HEK293 (cell line): ENCODE measurements around the gene PBXIP1.

Experiments
- HIC1 ChIP-seq: fragments of 450-650 bp; formaldehyde crosslinking; IDR thresholded peaks from 2 replicates; pipeline ENCODE4 v1.5.1; 2016; ENCODE audit warnings: missing biosample characterization, missing genetic modification characterization
- HOXA7 ChIP-seq: sonication (generic); formaldehyde crosslinking; IDR thresholded peaks from 2 replicates; pipeline ENCODE4 v1.8.1; 2022; ENCODE audit warnings: missing genetic modification reagents, borderline replicate concordance
- KLF16 ChIP-seq: fragments of 450-650 bp; formaldehyde crosslinking; IDR thresholded peaks from 2 replicates; pipeline ENCODE4 v1.5.1; 2017; ENCODE audit warnings: missing biosample characterization, missing genetic modification characterization
- KLF17 ChIP-seq: fragments of 450-650 bp; formaldehyde crosslinking; IDR thresholded peaks from 2 replicates; pipeline ENCODE4 v1.5.1; 2016; ENCODE audit warnings: missing biosample characterization, missing genetic modification characterization
- MZF1 ChIP-seq: fragments of 450-650 bp; formaldehyde crosslinking; IDR thresholded peaks from 2 replicates; pipeline ENCODE4 v1.5.1; 2017; ENCODE audit warnings: missing biosample characterization, missing genetic modification characterization, borderline replicate concordance
- TCF7L2 ChIP-seq: IDR thresholded peaks from 2 replicates; pipeline ENCODE4 v1.6.1; 2011; ENCODE audit warnings: low read depth, mild to moderate bottlenecking, inconsistent platforms, low read length, moderate library complexity, borderline replicate concordance
- TSHZ1 ChIP-seq: fragments of 450-650 bp; formaldehyde crosslinking; IDR thresholded peaks from 2 replicates; pipeline ENCODE4 v1.5.1; 2016; ENCODE audit warnings: missing biosample characterization, missing genetic modification characterization, borderline replicate concordance
- ZBTB20 ChIP-seq: fragments of 450-650 bp; formaldehyde crosslinking; IDR thresholded peaks from 2 replicates; pipeline ENCODE4 v1.5.1; 2016; ENCODE audit warnings: missing biosample characterization, missing genetic modification characterization
- ZBTB49 ChIP-seq: fragments of 450-650 bp; formaldehyde crosslinking; IDR thresholded peaks from 2 replicates; pipeline ENCODE4 v1.5.1; 2016; ENCODE audit warnings: missing biosample characterization, missing genetic modification characterization, low read depth
- ZFP37 ChIP-seq: fragments of 450-650 bp; formaldehyde crosslinking; IDR thresholded peaks from 2 replicates; pipeline ENCODE4 v1.5.1; 2016; ENCODE audit warnings: missing biosample characterization, missing genetic modification characterization
- ZNF174 ChIP-seq: fragments of 450-650 bp; formaldehyde crosslinking; IDR thresholded peaks from 2 replicates; pipeline ENCODE4 v1.5.0; 2017; ENCODE audit warnings: missing biosample characterization, mild to moderate bottlenecking, missing genetic modification characterization
- ZNF2 ChIP-seq: fragments of 450-650 bp; formaldehyde crosslinking; IDR thresholded peaks from 2 replicates; pipeline ENCODE4 v1.5.1; 2016; ENCODE audit warnings: missing biosample characterization, missing genetic modification characterization
- ZNF26 ChIP-seq: fragments of 450-650 bp; formaldehyde crosslinking; IDR thresholded peaks from 2 replicates; pipeline ENCODE4 v1.5.1; 2016; ENCODE audit warnings: missing biosample characterization, missing genetic modification characterization
- ZNF280C ChIP-seq: fragments of 450-650 bp; formaldehyde crosslinking; IDR thresholded peaks from 2 replicates; pipeline ENCODE4 v1.5.1; 2016; ENCODE audit warnings: missing biosample characterization, missing genetic modification characterization
- ZNF398 ChIP-seq: fragments of 450-650 bp; formaldehyde crosslinking; IDR thresholded peaks from 2 replicates; pipeline ENCODE4 v1.5.1; 2017; ENCODE audit warnings: missing biosample characterization, missing genetic modification characterization
- ZNF404 ChIP-seq: fragments of 450-650 bp; formaldehyde crosslinking; IDR thresholded peaks from 2 replicates; pipeline ENCODE4 v1.5.1; 2017; ENCODE audit warnings: missing biosample characterization, missing genetic modification characterization
- ZNF416 ChIP-seq: fragments of 450-650 bp; formaldehyde crosslinking; IDR thresholded peaks from 2 replicates; pipeline ENCODE4 v1.5.1; 2016; ENCODE audit warnings: missing biosample characterization, missing genetic modification characterization
- ZNF423 ChIP-seq: fragments of 450-650 bp; formaldehyde crosslinking; IDR thresholded peaks from 2 replicates; pipeline ENCODE4 v1.5.1; 2016; ENCODE audit warnings: missing biosample characterization, missing genetic modification characterization
- ZNF513 ChIP-seq: fragments of 450-650 bp; IDR thresholded peaks from 2 replicates; pipeline ENCODE4 v1.5.1; 2018; ENCODE audit warnings: missing biosample characterization, missing genetic modification characterization
- ZNF548 ChIP-seq: fragments of 450-650 bp; formaldehyde crosslinking; IDR thresholded peaks from 2 replicates; pipeline ENCODE4 v1.5.1; 2016; ENCODE audit warnings: missing biosample characterization, missing genetic modification characterization
- ZNF558 ChIP-seq: fragments of 450-650 bp; formaldehyde crosslinking; IDR thresholded peaks from 2 replicates; pipeline ENCODE4 v1.5.1; 2016; ENCODE audit warnings: missing biosample characterization, missing genetic modification characterization
- ZNF623 ChIP-seq: fragments of 450-650 bp; formaldehyde crosslinking; IDR thresholded peaks from 2 replicates; pipeline ENCODE4 v1.5.1; 2016; ENCODE audit warnings: missing biosample characterization, missing genetic modification characterization
- ZNF658 ChIP-seq: fragments of 450-650 bp; formaldehyde crosslinking; IDR thresholded peaks from 2 replicates; pipeline ENCODE4; 2016; ENCODE audit warnings: missing biosample characterization, missing genetic modification characterization

The PBXIP1 gene

GRCh38 chr1:154936555-154937084 lies 19.3 kb downstream of the PBXIP1 start, which contains the start of gene PMVK (continued):
- TF ChIP-seq HIC1 (tag by site-specific recombination), result peak; percentile 48; the same call in 1 of the 2 replicates
- TF ChIP-seq ZNF2 (tag by site-specific recombination), result peak; percentile 92
- TF ChIP-seq ZNF416 (tag by site-specific recombination), result no peak
- 0 out of 2 replicates have a peak, but pooled peaks have one; percentile 76 for TF ChIP-seq KLF17 (tag by site-specific recombination)
- no peak for TF ChIP-seq ZBTB49 (tag by site-specific recombination)
- TF ChIP-seq ZNF26, result no peak
- TF ChIP-seq ZNF658 (tag by site-specific recombination), result no peak
- peak; percentile 55; the same call in 1 of the 2 replicates for TF ChIP-seq ZFP37 (tag by site-specific recombination)
- TF ChIP-seq ZNF404 (tag by site-specific recombination), result no peak
- TF ChIP-seq MZF1 (tag by site-specific recombination), result 0 out of 2 replicates have a peak, but pooled peaks have one; percentile 30
- no peak for TF ChIP-seq ZNF558 (tag by site-specific recombination)
- TF ChIP-seq KLF16 (tag by site-specific recombination), result peak; percentile 73; the same call in 1 of the 2 replicates
- peak; percentile 20; the same call in 1 of the 2 replicates for TF ChIP-seq ZNF623
- TF ChIP-seq TCF7L2, result peak; percentile 70; the same call in 1 of the 2 replicates
- TF ChIP-seq ZNF548 (tag by site-specific recombination), result no peak
- 0 out of 2 replicates have a peak, but pooled peaks have one; percentile 53 for TF ChIP-seq ZNF423 (tag by site-specific recombination)
- TF ChIP-seq ZBTB20 (tag by site-specific recombination), result peak; percentile 65
- TF ChIP-seq ZNF174 (tag by site-specific recombination), result no peak
- no peak for TF ChIP-seq HOXA7 (CRISPR knock-in tag)
- no peak for TF ChIP-seq ZNF513
- TF ChIP-seq ZNF398 (tag by site-specific recombination), result peak; percentile 70
- TF ChIP-seq TSHZ1 (tag by site-specific recombination), result peak; percentile 54; the same call in 1 of the 2 replicates
- no peak for TF ChIP-seq ZNF280C
